ENCODE results near the gene FLNB. TPM values are rescaled to one million over a fixed set of nuclear protein-coding genes. Genes with fewer than 3 reads are reported as not detected.
A peak's percentile ranks its signal among the peaks of the same experiment; 100 is the strongest.

Gene FLNB
- total and polyA plus RNA-seq, 2 of the 13 experiments (the other 11 are each of a cell fraction or from before 2014, with no cell fraction given), result 106 to 130 TPM

DNA sequence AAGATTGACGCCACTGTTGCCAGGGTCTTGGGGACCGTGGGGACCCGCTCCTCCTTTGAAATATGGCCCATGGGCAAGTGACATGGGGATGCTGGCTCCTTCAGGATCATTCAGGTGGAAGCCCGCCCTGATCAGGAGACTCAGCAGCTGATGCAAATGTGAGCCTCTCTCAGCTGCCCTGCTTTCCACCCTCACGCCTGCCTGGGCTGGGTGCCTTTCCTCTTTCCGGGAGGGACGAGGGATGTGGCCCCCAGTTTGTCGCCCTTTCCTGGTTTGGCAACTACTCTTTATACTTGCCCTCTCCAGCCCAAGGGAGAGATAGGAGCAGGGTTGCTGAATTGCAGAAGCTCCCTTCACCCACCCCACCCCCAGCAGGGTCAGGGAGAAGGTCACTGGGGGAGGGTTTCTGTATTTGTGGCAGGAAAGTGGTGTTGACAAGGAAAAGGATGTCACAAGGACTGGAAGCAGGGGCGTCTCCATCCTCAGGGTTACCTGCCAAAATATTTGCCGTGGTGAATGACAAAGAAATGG lies 180.8 kb downstream of the FLNB start (continued):
- TF ChIP-seq, protein P1, sequence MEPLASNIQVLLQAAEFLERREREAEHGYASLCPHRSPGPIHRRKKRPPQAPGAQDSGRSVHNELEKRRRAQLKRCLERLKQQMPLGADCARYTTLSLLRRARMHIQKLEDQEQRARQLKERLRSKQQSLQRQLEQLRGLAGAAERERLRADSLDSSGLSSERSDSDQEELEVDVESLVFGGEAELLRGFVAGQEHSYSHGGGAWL (CRISPR knock-in tag; IDR thresholded peaks at IDR 0.05), result no peak
- TF ChIP-seq CBX1 (IDR thresholded peaks at IDR 0.05; ENCODE audit: low read depth) (no peak), SMC3 (IDR thresholded peaks at IDR 0.05; ENCODE audit: low read length) (peak; percentile 37; the same call in 1 of the 2 replicates), RBM39 (IDR thresholded peaks at IDR 0.05; ENCODE audit: low read depth, low read length, poor library complexity, severe bottlenecking) (no peak), SRF (IDR thresholded peaks at IDR 0.05; ENCODE audit: low read depth, low read length) (no peak), ZNF776 (CRISPR knock-in tag; IDR thresholded peaks at IDR 0.05) (no peak), ELF1 (CRISPR knock-in tag; IDR thresholded peaks at IDR 0.05) (no peak), HHEX (CRISPR knock-in tag; IDR thresholded peaks at IDR 0.05) (no peak), HNRNPH1 (optimal IDR thresholded peaks at IDR 0.05; ENCODE audit: low read depth, low read length) (no peak), ZEB1 (IDR thresholded peaks at IDR 0.05; ENCODE audit: insufficient replicate concordance, low read depth) (peak; percentile 76), PRMT3 (CRISPR knock-in tag; IDR thresholded peaks at IDR 0.05; ENCODE audit: borderline replicate concordance, low read depth) (no peak)
- TF ChIP-seq, protein P2, sequence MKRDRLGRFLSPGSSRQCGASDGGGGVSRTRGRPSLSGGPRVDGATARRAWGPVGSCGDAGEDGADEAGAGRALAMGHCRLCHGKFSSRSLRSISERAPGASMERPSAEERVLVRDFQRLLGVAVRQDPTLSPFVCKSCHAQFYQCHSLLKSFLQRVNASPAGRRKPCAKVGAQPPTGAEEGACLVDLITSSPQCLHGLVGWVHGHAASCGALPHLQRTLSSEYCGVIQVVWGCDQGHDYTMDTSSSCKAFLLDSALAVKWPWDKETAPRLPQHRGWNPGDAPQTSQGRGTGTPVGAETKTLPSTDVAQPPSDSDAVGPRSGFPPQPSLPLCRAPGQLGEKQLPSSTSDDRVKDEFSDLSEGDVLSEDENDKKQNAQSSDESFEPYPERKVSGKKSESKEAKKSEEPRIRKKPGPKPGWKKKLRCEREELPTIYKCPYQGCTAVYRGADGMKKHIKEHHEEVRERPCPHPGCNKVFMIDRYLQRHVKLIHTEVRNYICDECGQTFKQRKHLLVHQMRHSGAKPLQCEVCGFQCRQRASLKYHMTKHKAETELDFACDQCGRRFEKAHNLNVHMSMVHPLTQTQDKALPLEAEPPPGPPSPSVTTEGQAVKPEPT (CRISPR knock-in tag; IDR thresholded peaks at IDR 0.05; ENCODE audit: low read depth), result no peak
- TF ChIP-seq, protein P3, sequence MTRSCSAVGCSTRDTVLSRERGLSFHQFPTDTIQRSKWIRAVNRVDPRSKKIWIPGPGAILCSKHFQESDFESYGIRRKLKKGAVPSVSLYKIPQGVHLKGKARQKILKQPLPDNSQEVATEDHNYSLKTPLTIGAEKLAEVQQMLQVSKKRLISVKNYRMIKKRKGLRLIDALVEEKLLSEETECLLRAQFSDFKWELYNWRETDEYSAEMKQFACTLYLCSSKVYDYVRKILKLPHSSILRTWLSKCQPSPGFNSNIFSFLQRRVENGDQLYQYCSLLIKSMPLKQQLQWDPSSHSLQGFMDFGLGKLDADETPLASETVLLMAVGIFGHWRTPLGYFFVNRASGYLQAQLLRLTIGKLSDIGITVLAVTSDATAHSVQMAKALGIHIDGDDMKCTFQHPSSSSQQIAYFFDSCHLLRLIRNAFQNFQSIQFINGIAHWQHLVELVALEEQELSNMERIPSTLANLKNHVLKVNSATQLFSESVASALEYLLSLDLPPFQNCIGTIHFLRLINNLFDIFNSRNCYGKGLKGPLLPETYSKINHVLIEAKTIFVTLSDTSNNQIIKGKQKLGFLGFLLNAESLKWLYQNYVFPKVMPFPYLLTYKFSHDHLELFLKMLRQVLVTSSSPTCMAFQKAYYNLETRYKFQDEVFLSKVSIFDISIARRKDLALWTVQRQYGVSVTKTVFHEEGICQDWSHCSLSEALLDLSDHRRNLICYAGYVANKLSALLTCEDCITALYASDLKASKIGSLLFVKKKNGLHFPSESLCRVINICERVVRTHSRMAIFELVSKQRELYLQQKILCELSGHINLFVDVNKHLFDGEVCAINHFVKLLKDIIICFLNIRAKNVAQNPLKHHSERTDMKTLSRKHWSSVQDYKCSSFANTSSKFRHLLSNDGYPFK (CRISPR knock-in tag; IDR thresholded peaks at IDR 0.05; ENCODE audit: borderline replicate concordance), result no peak
- TF ChIP-seq, protein P4, sequence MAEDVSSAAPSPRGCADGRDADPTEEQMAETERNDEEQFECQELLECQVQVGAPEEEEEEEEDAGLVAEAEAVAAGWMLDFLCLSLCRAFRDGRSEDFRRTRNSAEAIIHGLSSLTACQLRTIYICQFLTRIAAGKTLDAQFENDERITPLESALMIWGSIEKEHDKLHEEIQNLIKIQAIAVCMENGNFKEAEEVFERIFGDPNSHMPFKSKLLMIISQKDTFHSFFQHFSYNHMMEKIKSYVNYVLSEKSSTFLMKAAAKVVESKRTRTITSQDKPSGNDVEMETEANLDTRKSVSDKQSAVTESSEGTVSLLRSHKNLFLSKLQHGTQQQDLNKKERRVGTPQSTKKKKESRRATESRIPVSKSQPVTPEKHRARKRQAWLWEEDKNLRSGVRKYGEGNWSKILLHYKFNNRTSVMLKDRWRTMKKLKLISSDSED (CRISPR knock-in tag; IDR thresholded peaks at IDR 0.05), result no peak
- TF ChIP-seq, protein P5, sequence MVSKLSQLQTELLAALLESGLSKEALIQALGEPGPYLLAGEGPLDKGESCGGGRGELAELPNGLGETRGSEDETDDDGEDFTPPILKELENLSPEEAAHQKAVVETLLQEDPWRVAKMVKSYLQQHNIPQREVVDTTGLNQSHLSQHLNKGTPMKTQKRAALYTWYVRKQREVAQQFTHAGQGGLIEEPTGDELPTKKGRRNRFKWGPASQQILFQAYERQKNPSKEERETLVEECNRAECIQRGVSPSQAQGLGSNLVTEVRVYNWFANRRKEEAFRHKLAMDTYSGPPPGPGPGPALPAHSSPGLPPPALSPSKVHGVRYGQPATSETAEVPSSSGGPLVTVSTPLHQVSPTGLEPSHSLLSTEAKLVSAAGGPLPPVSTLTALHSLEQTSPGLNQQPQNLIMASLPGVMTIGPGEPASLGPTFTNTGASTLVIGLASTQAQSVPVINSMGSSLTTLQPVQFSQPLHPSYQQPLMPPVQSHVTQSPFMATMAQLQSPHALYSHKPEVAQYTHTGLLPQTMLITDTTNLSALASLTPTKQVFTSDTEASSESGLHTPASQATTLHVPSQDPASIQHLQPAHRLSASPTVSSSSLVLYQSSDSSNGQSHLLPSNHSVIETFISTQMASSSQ (IDR thresholded peaks at IDR 0.05; ENCODE audit: low read depth), result no peak
- TF ChIP-seq, protein P5 (CRISPR knock-in tag; IDR thresholded peaks at IDR 0.05; ENCODE audit: borderline replicate concordance), result peak; percentile 74; the same call in 1 of the 2 replicates
- TF ChIP-seq, protein P6, sequence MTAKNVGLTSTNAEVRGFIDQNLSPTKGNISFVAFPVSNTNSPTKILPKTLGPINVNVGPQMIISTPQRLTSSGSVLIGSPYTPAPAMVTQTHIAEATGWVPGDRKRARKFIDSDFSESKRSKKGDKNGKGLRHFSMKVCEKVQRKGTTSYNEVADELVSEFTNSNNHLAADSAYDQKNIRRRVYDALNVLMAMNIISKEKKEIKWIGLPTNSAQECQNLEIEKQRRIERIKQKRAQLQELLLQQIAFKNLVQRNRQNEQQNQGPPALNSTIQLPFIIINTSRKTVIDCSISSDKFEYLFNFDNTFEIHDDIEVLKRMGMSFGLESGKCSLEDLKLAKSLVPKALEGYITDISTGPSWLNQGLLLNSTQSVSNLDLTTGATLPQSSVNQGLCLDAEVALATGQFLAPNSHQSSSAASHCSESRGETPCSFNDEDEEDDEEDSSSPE (CRISPR knock-in tag; IDR thresholded peaks at IDR 0.05), result no peak
